Measurements from ENCODE around the gene USP11. TPM values are rescaled to one million over a fixed set of nuclear protein-coding genes. Genes with fewer than 3 reads are reported as not detected.
A peak's percentile ranks its signal among the peaks of the same experiment; 100 is the strongest.

USP11 gene
- total RNA-seq, 2 donors from 2014 or later: 50.8 to 68.6 TPM

GRCh38 chrX:47218920-47219815 is 13.6 kb upstream of the USP11 start:
- H3K4me3 ChIP-seq: peak overlapping the region; percentile 81
- H3K27ac ChIP-seq: peak overlapping the region; percentile 92 to 96
- DNase-seq (ENCODE audit: low spot score): no peak
- no peak for ATAC-seq (ENCODE audit: insufficient number of reproducible peaks, low FRiP score, low read depth)
- TF ChIP-seq, protein P1, sequence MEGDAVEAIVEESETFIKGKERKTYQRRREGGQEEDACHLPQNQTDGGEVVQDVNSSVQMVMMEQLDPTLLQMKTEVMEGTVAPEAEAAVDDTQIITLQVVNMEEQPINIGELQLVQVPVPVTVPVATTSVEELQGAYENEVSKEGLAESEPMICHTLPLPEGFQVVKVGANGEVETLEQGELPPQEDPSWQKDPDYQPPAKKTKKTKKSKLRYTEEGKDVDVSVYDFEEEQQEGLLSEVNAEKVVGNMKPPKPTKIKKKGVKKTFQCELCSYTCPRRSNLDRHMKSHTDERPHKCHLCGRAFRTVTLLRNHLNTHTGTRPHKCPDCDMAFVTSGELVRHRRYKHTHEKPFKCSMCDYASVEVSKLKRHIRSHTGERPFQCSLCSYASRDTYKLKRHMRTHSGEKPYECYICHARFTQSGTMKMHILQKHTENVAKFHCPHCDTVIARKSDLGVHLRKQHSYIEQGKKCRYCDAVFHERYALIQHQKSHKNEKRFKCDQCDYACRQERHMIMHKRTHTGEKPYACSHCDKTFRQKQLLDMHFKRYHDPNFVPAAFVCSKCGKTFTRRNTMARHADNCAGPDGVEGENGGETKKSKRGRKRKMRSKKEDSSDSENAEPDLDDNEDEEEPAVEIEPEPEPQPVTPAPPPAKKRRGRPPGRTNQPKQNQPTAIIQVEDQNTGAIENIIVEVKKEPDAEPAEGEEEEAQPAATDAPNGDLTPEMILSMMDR (IDR thresholded peaks at IDR 0.05): no peak
- no peaks in the 10 kb centered on the region for H3K9me3 ChIP-seq
- H3K36me3 ChIP-seq: peaks cover 12% of the 10 kb centered on the region
- H3K27me3 ChIP-seq (replicated peaks; ENCODE audit: insufficient read depth): no peaks in the 10 kb centered on the region
- H3K4me1 ChIP-seq (ENCODE audit: control insufficient read depth in 1 of 2, low read depth in 2 of 2): peaks cover 4 to 26% of the 10 kb centered on the region in 2 donors

GRCh38 chrX:47221756-47222155 is 11.1 kb upstream of the USP11 start:
- ATAC-seq (ENCODE audit: insufficient number of reproducible peaks, low FRiP score, low read depth) (no peak), DNase-seq (ENCODE audit: low spot score) (no peak)
- no peaks in the 10 kb centered on the region for H3K9me3 ChIP-seq
- no peak overlapping the region for H3K27ac ChIP-seq
- H3K27me3 ChIP-seq (replicated peaks; ENCODE audit: insufficient read depth): no peaks in the 10 kb centered on the region
- H3K4me1 ChIP-seq (ENCODE audit: control insufficient read depth in 1 of 2, low read depth in 2 of 2): peaks cover 4 to 21% of the 10 kb centered on the region in 2 donors
- H3K4me3 ChIP-seq: no peak overlapping the region
- TF ChIP-seq, protein P1 (IDR thresholded peaks at IDR 0.05): no peak
- H3K36me3 ChIP-seq: peaks cover 22% of the 10 kb centered on the region

- no peak for DNase-seq (ENCODE audit: low spot score)
- Histone ChIP-seq H3K36me3 (peaks cover 24% of the 10 kb centered on the region), H3K27me3 (replicated peaks; ENCODE audit: insufficient read depth) (no peaks in the 10 kb centered on the region), H3K9me3 (no peaks in the 10 kb centered on the region), H3K27ac (no peak overlapping the region), H3K4me1 (ENCODE audit: control insufficient read depth in 1 of 2, low read depth in 2 of 2) (peaks cover 4 to 15% of the 10 kb centered on the region in 2 donors), H3K4me3 (no peak overlapping the region)
- no peak for ATAC-seq (ENCODE audit: insufficient number of reproducible peaks, low FRiP score, low read depth)
- TF ChIP-seq, protein P1 (IDR thresholded peaks at IDR 0.05): no peak
These were observed 10.0 kb upstream of the USP11 start for GRCh38 chrX:47222751-47223350.

- Histone ChIP-seq H3K27me3 (replicated peaks; ENCODE audit: insufficient read depth) (no peaks in the 10 kb centered on the region), H3K9me3 (no peaks in the 10 kb centered on the region), H3K27ac (no peak overlapping the region), H3K36me3 (peaks cover 28% of the 10 kb centered on the region), H3K4me3 (no peak overlapping the region), H3K4me1 (ENCODE audit: control insufficient read depth in 1 of 2, low read depth in 2 of 2) (peaks cover 4 to 15% of the 10 kb centered on the region in 2 donors)
- DNase-seq (ENCODE audit: low spot score) (no peak), ATAC-seq (ENCODE audit: insufficient number of reproducible peaks, low FRiP score, low read depth) (no peak)
- TF ChIP-seq, protein P1 (IDR thresholded peaks at IDR 0.05): no peak
These were observed 9.1 kb upstream of the USP11 start for GRCh38 chrX:47223476-47224250.

Data from thoracic aorta (tissue), 2 donors.